ENCODE data around the gene PCID2. TPM values are rescaled to one million over a fixed set of nuclear protein-coding genes. Genes with fewer than 3 reads are reported as not detected.

PCID2 gene
- total RNA-seq, 1 donor from 2014 or later = 55.2 TPM

DNA sequence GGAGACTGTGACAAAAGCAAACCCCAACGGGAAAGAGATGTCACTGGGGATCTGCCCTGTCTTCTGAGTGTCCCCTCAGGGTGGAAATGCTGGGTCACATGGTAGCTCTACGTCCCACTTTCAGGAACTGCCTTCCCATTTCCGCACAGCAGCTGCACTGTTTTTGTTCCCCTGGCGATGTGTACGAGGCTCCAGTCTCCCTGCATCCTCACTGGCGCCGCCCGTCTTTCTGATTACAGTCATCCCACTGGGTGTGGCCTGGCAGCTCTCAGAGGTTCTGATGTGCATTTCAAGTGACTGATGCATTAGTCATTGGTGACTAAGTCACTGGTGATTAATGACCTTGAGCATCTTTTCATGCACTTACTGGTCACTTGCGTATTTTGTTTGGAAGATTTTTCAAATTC, 21.2 kb downstream of the PCID2 start:
- DNase-seq = no peak

DNA sequence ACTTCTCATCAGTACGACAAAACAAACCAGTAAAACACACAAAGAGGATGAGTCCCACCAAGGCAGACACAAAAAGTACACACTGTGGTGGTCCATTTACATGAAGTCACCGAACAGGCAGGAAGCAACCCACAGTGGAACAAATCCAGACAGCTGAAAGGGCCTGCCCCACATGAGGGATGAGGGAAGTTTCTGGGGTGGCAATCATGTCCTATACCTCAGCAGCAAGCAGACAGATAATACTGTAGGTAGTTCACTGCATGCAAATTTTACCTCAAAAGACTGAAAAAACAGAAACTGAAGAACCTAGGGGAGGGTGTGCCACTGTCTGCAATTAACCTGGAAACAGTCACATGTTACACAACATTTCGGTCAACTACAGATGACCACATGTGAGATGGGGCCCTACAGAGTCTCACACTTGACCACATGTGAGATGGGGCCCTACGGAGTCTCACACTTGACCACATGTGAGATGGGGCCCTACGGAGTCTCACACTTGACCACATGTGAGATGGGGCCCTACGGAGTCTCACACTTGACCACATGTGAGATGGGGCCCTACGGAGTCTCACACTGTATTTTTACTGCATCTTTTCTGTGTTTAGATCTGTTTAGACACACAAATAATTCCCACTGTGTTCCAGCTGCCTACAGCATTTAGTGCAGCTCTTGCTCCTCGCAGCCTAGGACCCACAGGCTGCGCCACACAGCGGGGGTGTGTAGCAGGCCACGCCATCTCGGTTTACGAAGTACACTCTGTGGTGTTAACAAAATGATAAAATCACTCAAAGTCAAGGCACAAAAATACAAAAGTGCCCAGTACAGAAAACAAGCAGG, 22.2 kb downstream of the PCID2 start:
- DNase-seq = no peak

GRCh38 chr13:113184568-113185440, 23.7 kb downstream of the PCID2 start:
- no peak for DNase-seq

DNA sequence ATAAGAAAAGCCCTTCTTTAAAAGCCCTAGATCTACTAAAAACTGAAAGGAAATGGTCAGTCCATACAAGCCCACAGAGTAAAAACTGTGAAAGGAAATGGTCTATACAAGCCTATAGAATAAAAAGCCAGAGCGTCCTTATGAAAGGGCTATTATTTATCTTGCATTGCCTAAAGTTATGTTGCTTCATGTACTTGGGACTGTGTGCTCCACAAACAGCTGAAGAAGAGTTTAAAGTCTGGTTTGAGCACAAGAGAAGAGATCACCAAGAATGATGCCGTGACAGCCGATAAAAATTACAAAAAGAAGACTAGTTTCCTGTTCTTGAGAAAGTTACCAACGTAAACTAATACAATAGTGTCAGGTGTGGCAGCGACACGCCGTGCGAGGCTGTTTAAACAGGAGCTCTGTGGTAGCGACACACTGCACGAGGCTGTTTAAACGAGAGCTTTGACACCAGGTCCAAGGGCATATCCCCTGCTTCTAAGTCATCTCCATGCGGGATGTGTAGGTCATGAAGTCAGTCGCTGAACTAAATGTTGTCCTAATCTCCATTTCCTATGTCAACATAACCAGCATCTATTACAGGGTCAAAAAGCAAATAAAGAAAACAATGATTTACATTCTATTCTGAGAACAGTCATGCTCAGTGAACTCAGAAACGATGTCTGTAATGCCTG, 24.9 kb downstream of the PCID2 start:
- DNase-seq = no peak

DNA sequence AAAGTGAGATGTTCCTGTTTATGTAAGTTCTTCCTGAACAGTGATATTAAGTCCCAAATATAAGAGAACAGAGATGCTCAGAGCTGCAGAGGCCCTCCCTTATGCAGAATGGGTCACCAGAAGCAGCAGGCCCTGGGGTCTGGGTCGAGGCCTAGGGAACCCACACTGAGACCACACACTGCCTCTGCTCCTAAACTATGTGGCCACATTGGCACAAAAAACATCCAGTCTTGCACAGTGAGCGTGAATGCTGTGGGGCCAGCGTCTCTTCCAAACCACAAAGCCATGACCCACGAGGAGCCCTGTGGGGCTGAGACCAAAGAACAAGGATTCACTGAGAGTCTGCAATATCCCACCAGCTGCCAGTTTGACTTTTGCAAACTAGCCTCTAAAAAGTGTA, 26.4 kb downstream of the PCID2 start:
- no peak for DNase-seq

DNA sequence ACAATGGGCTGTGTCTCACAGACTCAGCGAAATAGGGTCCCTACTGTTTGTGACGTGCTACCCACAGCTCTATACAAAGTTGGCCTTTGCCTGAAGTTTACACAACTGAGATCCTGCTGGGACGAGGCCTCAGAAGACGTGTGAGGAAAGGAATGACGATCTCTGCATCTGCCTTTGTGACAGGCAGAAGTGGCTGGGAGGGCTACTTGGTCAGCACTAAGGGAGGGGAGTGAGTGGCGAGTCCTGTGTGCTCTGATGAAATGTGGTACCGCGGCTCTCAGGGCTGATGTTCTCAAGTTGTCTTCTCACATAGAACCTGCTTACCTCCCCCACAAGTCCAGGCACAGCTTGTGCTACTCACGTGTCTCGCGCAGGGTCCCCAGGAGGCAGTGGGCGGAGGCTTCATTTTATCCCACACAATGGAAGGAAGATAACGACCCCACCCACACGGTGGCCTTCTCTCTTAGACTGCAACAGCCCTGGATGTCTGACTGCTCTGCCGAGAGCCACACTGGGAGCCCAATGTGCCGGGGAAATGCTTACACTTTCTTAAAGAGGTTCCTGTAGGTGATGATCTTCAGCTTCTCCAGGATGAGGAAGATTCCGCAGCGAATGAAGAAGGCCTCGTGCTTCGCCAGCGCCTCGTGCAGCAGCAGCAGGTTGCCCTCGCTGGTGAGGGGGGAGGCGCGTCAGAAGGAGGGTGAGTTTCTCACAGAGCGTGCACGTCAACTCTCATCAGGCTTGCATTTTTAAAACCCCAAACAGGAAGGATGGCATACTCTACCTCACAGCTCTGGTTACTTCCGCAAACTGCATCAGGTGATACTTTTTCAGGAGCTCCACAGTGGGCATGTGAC, 28.9 kb downstream of the PCID2 start:
- no peak for DNase-seq

GRCh38 chr13:113178896-113179167, 29.6 kb downstream of the PCID2 start:
- no peak for DNase-seq

GRCh38 chr13:113178070-113178895, 30.2 kb downstream of the PCID2 start:
- DNase-seq = no peak

DNA sequence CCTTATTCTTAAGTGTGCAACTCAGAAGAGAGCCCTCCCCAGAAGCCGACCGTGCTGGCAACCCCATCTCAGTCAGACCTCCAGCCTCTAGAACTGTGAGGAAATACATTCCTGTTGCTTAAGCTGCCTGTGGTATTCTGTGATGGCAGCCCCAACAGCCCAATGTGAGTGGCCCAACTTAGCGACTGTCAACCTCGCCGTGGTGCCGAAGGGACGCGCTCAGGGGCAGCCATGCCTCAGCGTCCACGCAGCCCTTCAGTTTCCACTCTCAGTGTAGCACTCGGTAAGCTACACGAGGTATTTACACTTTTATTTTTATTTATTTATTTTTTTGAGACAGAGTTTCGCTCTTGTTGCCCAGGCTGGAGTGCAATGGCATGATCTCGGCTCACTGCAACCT, 31.6 kb downstream of the PCID2 start:
- DNase-seq = no peak

DNA sequence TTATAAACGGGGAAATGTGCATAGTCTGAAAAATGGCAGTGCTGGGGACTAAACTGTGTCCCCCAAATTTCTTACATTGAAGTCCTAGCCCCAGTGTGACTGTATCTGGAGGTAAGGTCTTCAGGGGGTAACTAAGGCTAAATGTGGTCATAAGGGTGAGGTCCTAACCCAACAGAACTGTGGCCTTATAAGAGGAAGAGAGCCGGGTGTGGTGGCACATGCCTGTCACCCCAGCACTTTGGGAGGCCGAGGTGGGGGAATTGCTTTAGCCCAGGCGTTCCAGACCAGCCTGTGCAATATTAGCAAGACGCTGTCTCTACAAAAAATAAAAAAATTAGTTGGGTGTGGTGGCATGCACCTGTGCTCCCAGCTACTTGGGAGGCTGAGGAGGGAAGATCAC, 32.2 kb downstream of the PCID2 start:
- DNase-seq = no peak

GRCh38 chr13:113172419-113172926, 36.0 kb downstream of the PCID2 start:
- no peak for DNase-seq

- no peak for DNase-seq
These were observed 37.0 kb downstream of the PCID2 start for GRCh38 chr13:113171250-113172125.

DNA sequence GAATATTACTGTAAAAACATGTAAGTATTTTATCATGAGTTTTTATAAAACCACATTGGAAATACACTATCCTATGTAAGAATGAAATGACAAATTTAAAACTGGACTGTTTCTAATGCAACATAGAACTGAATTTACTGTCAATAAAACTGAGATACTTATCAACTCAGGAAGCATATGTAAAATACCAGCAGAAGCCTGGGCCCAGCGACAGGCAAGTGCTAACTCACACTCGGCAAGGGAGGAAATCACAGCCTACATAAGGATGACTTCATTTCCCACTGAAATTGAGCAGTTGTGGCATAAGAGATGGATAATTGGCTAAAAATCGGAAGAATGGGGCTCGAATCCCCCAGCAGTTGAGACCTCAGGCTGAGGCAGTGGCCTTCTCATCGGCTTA, 38.0 kb downstream of the PCID2 start:
- no peak for DNase-seq

GRCh38 chr13:113169277-113170272, 38.9 kb downstream of the PCID2 start:
- no peak for DNase-seq

DNA sequence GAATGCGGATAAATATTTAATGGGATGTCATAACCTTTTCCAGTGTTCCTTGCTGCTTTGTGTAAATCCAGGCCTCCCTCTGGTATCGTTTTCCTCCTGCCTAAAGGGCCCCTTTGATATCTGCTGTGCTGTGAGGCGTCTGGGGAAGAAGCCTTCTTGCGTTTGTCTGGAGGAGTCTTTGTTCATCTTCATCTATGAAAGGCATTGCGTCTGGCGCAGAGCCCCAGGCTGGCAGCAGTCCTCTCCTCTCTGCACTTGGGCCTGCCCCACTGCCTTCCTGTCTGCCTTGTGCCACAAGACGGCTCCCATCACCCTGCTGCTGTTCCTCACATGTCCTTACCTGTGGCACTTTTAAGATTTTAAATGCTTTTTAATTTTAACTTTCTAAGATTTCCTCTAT, 40.3 kb downstream of the PCID2 start:
- no peak for DNase-seq

DNA sequence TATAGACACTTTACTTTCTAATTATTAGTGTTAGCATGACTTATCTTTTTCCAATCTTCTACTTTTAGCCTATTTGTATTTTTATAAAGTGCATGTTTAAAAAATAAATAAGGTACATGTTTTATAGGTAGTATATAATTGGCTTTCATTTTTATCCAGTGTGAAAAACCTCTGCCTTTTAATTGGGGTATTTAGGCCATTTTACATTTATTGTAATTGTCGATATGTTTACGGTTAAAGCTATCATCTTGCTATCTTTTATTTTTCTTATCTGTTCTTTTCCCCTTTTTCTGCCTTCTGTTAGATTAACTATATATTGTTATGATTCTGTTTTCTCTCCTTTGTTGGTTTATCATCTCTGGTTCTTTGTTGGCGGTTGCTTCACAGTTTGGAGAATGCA, 40.9 kb downstream of the PCID2 start:
- no peak for DNase-seq

DNA sequence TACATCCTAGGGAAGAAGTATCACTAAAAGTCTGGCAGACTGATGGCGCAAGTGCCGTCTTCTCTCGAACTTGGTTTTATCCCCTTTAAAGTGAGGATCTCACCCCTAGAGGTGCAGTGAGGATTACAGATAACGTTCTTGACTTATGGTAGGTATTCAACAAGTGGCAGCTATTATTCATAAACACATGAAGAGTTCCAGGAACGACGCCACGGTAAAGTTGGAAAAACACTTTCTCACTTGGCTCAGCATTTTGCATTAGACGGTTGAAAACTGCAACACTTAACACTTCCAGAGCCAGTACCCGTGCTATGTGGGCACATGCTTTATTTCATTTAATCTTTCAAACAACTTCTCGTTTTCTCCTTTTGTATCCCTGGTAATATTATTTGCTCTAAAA, 41.3 kb downstream of the PCID2 start:
- no peak for DNase-seq

- DNase-seq = no peak
These were observed 41.8 kb downstream of the PCID2 start for GRCh38 chr13:113166681-113167080.

GRCh38 chr13:113166266-113166665, 42.2 kb downstream of the PCID2 start:
- DNase-seq = no peak
